Neural crest cell (in vitro differentiated cells): ENCODE measurements around the gene CCDC116. TPM values are rescaled to one million over a fixed set of nuclear protein-coding genes. Genes with fewer than 3 reads are reported as not detected.
A peak's percentile ranks its signal among the peaks of the same experiment; 100 is the strongest.

ENCODE experiments used
- DNase-seq: peaks from one replicate; pipeline ENCODE4 v3.0.0; 2021; ENCODE audit warnings: low read depth, mixed read lengths, low spot score
- H3K27ac Mint-ChIP-seq: one replicate; pipeline ENCODE4 v1.8.0; 2021; ENCODE audit warnings: mild to moderate bottlenecking, mixed read lengths; ENCODE audit not compliant: unreplicated experiment
- H3K27me3 Mint-ChIP-seq: 2 replicates; pipeline ENCODE4 v1.8.0; 2021; ENCODE audit warnings: low read depth, mild to moderate bottlenecking, mixed read lengths
- H3K36me3 Mint-ChIP-seq: 2 replicates; pipeline ENCODE4 v1.8.0; 2021; ENCODE audit warnings: low read depth, mild to moderate bottlenecking, mixed read lengths
- H3K4me1 Mint-ChIP-seq: 2 replicates; pipeline ENCODE4 v1.8.0; 2021; ENCODE audit warnings: mixed read lengths
- H3K4me3 Mint-ChIP-seq: one replicate; pipeline ENCODE4 v1.8.0; 2021; ENCODE audit warnings: mild to moderate bottlenecking, mixed read lengths
- H3K9me3 Mint-ChIP-seq: 2 replicates; pipeline ENCODE4 v1.8.0; 2021; ENCODE audit warnings: mixed read lengths
- total RNA-seq: library from RNA; stranded (reverse); gene quantifications from 2 replicates; pipeline ENCODE4 v1.2.1, GENCODE V29; 2021
- TF ChIP-seq, protein P1 (sequence below): fragments of 200-600 bp; sonication (generic); conservative IDR thresholded peaks from 2 replicates; pipeline ENCODE4 v1.5.0; 2021; ENCODE audit warnings: antibody characterized with exemption, mild to moderate bottlenecking

The CCDC116 gene
- total RNA-seq, 1 donor from 2014 or later = 1.3 TPM

DNA sequence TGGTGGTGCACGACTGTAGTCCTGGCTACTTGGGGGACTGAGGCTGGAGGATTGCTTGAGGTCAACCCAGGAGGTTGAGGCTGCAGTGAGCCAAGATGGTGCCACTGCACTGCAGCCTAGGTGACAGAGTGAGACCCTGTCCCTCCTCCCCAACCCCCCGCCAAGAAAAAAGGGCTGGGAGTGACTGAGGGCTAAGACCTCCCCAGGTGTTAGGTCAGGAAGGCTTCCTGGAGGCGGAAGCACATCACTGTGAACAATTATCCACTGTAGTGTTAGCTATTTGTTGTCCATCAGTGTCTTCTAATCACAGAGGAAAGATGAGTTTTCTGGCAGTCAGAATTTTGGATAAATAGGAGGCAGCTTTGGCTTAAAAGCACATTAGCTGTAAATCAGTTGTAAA lies 11.5 kb upstream of the CCDC116 start:
- Mint-ChIP-seq H3K9me3 (no peaks in the 10 kb centered on the region), H3K36me3 (peaks cover 2% of the 10 kb centered on the region), H3K27ac (no peak overlapping the region), H3K4me1 (peaks cover 29% of the 10 kb centered on the region), H3K4me3 (no peak overlapping the region), H3K27me3 (no peaks in the 10 kb centered on the region)
- no peak for DNase-seq
- TF ChIP-seq, protein P1, sequence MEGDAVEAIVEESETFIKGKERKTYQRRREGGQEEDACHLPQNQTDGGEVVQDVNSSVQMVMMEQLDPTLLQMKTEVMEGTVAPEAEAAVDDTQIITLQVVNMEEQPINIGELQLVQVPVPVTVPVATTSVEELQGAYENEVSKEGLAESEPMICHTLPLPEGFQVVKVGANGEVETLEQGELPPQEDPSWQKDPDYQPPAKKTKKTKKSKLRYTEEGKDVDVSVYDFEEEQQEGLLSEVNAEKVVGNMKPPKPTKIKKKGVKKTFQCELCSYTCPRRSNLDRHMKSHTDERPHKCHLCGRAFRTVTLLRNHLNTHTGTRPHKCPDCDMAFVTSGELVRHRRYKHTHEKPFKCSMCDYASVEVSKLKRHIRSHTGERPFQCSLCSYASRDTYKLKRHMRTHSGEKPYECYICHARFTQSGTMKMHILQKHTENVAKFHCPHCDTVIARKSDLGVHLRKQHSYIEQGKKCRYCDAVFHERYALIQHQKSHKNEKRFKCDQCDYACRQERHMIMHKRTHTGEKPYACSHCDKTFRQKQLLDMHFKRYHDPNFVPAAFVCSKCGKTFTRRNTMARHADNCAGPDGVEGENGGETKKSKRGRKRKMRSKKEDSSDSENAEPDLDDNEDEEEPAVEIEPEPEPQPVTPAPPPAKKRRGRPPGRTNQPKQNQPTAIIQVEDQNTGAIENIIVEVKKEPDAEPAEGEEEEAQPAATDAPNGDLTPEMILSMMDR = no peak

DNA sequence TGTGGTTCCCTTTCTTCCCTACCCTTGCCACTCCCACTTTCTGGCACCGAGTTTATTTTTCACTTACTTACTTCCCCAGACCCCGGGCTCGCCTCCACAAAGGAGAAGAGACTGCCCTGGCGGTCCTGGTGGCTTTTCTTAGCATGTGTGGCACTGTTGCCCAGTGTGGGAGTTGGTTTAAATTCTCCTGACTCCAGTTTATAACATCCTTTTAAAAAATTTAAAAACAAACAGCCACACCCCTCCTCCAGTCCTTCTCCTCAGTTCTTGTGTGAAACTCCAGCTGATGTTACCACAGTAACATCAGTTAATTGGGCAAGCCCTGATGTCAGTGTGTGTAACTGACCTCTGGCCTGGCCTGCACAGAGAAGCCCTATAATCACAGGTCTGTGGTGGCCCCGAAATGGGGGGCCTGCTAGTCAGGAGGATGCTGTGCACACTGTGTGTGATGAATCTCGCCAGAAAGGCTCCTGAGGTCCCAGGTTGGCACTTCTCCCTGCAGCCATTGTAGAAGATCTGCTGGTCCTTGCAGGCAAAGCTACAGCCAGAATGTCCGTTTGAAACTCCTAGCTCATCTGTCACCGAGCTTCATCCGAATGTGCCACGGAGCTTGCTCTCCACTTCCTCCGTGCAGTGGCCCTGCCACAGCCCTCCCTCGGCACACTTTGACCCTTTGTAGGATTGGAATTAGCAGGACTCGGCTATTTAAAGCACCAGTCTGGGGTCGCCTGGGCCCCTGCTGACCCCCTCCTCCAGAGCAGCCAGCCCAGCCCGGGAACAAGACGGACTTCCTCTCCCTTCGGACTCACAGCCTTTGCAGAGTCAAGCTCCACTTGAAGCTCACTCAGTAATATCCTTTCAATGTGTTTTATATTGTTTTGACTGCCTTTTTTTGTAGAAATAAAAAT lies 10.3 kb upstream of the CCDC116 start:
- H3K4me3 Mint-ChIP-seq = peak overlapping the region; percentile 65
- no peaks in the 10 kb centered on the region for H3K9me3 Mint-ChIP-seq
- peaks cover 2% of the 10 kb centered on the region for H3K36me3 Mint-ChIP-seq
- TF ChIP-seq, protein P1 = no peak
- peaks cover 38% of the 10 kb centered on the region for H3K4me1 Mint-ChIP-seq
- no peak for DNase-seq
- H3K27ac Mint-ChIP-seq = peak overlapping the region; percentile 87
- no peaks in the 10 kb centered on the region for H3K27me3 Mint-ChIP-seq

DNA sequence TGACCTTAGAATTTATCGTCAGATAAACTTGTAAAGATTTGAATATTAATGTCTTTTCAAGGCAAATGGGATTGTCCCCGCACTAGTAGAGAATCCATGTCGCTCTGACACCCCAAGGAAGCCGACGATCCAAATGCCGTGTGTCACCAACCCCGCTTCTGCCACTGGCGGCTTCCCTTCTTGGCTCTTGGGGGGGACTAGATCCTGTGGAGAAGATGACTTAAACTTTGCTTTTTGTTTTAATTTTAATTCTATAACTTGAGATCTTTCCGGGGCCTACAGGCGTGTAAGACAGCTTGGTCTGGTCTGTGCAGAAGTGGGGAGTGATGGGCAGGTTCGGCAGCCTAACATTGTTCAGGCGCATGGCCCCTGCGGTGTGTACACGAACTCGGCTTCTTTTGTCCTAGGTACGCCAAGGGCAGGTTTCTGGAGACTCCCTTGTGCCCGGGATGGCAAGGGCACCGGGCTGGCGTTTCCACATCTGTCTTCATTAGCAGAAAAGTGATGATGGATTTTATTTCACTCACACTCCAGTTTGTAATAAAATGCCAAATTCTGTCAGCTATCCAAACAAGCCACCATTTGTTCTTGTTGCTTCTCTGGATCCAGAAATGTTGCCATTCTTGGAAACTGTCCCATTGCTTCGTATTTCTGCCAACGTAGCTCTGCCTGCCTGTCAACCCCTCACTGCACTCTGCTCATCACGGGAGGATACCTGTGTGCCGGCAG lies 9.5 kb upstream of the CCDC116 start:
- Mint-ChIP-seq H3K36me3 (peaks cover 4% of the 10 kb centered on the region), H3K4me1 (peaks cover 44% of the 10 kb centered on the region), H3K27ac (no peak overlapping the region), H3K4me3 (peak overlapping the region; percentile 54), H3K27me3 (no peaks in the 10 kb centered on the region), H3K9me3 (no peaks in the 10 kb centered on the region)
- DNase-seq = no peak
- TF ChIP-seq, protein P1 = no peak

DNA sequence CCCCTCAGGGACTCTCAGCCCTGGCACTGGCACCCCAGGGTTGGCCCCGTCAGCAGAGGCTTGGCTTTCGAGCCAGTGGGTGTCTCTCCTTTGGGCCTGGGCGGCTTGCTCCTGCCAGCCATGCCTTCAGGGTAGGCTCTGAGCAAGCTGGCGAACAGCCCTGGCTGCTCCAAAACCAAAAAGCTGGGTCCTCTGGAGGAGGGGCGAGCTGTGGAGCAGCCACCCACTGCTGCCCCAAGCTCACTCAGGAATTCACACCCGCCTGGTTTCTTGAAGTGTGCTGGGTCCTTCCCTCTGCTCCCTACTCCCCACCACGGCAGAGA lies 9.0 kb upstream of the CCDC116 start:
- no peak for DNase-seq
- Mint-ChIP-seq H3K4me3 (no peak overlapping the region), H3K4me1 (peaks cover 48% of the 10 kb centered on the region), H3K9me3 (no peaks in the 10 kb centered on the region), H3K27me3 (peaks cover 2% of the 10 kb centered on the region), H3K36me3 (peaks cover 7% of the 10 kb centered on the region), H3K27ac (no peak overlapping the region)
- TF ChIP-seq, protein P1 = no peak

DNA sequence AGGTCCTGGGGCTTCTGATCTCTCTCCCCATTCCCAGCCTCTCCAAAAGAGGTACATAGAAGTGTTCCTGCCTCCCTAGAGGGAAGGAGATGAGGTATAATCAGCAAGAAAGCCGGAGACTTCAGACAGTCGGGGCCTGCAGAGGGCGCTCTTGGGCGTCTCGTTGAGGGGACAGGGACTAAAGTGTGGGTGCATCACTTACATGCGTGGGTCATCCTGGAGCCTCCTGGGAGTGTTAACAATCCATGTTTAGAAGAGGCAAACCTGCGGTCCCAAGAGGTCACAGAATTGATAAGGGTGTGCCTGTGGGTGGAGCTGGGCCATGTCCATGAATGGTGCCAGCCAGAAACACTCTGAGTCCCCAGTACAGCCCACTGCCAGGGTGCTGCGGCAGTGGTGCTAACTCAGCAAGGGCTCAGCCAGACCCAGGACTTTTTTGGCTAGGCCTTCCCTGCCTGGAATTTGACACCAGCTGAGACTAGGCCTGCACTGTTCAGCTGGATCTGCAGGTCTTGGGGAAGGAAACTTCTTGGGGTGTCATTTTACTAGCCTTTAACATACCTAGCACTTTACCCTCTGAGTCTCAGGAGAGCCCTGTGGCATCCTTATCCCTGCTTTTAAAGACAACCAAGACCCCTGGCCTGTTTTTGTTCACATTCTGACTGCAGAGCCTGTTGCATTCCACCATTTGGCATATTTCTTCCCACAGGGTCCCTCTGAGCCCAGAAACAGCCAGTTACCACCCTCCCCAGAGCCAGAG lies 8.3 kb upstream of the CCDC116 start:
- no peaks in the 10 kb centered on the region for H3K9me3 Mint-ChIP-seq
- peak overlapping the region; percentile 54 for H3K4me3 Mint-ChIP-seq
- H3K4me1 Mint-ChIP-seq = peaks cover 48% of the 10 kb centered on the region
- H3K36me3 Mint-ChIP-seq = peaks cover 7% of the 10 kb centered on the region
- peak overlapping the region; percentile 68 for H3K27ac Mint-ChIP-seq
- peak; percentile 33 for DNase-seq
- TF ChIP-seq, protein P1 = peak; percentile 55
- H3K27me3 Mint-ChIP-seq = peaks cover 2% of the 10 kb centered on the region
